Neural progenitor cell (in vitro differentiated cells): ENCODE results near the gene DUSP23. TPM values are rescaled to one million over a fixed set of nuclear protein-coding genes. Genes with fewer than 3 reads are reported as not detected.
A peak's percentile ranks its signal among the peaks of the same experiment; 100 is the strongest.

Experiments
- DNase-seq: peaks from one replicate; pipeline ENCODE4 v3.0.0-alpha.2; 2016; ENCODE audit warnings: low spot score
- H2AFZ ChIP-seq: fragments of 200-600 bp; sonication (generic); replicated peaks from 2 replicates; pipeline ENCODE4 v1.6.1; 2016; ENCODE audit warnings: antibody characterized with exemption
- H3F3A ChIP-seq: fragments of 200-600 bp; sonication (generic); 2 replicates; pipeline ENCODE4 v1.6.1; 2016; ENCODE audit warnings: antibody characterized with exemption, low read depth
- H3K27ac ChIP-seq: fragments of 200-600 bp; sonication (generic); 2 replicates; pipeline ENCODE4 v1.5.1; 2016; ENCODE audit warnings: mild to moderate bottlenecking
- H3K27me3 ChIP-seq: fragments of 200-600 bp; sonication (generic); 2 replicates; pipeline ENCODE4 v1.6.1; 2016; ENCODE audit warnings: mild to moderate bottlenecking, moderate library complexity
- H3K36me3 ChIP-seq: fragments of 200-600 bp; sonication (generic); 2 replicates; pipeline ENCODE4 v1.5.1; 2016
- H3K4me1 ChIP-seq: fragments of 200-600 bp; sonication (generic); 2 replicates; pipeline ENCODE4 v1.6.1; 2016; ENCODE audit warnings: mixed run types
- H3K4me2 ChIP-seq: fragments of 200-600 bp; sonication (generic); 2 replicates; pipeline ENCODE4 v1.6.1; 2016
- H3K4me3 ChIP-seq: fragments of 200-600 bp; sonication (generic); 2 replicates; pipeline ENCODE4 v1.5.1; 2016
- H3K79me2 ChIP-seq: fragments of 200-600 bp; sonication (generic); 2 replicates; pipeline ENCODE4 v1.6.1; 2016; ENCODE audit warnings: low read depth
- H3K9ac ChIP-seq: fragments of 200-600 bp; sonication (generic); 2 replicates; pipeline ENCODE4 v1.6.1; 2016
- H3K9me3 ChIP-seq: fragments of 200-600 bp; sonication (generic); 2 replicates; pipeline ENCODE4 v1.5.1; 2016; ENCODE audit warnings: low read depth
- H4K20me1 ChIP-seq: fragments of 200-600 bp; sonication (generic); 2 replicates; pipeline ENCODE4 v1.6.1; 2016; ENCODE audit warnings: low read depth
- H3K27ac Mint-ChIP-seq: 3 replicates; pipeline ENCODE4 v1.8.0; 2021; ENCODE audit warnings: mixed read lengths
- H3K27me3 Mint-ChIP-seq: 2 replicates; pipeline ENCODE4 v1.8.0; 2022; ENCODE audit warnings: low read depth, mild to moderate bottlenecking, inconsistent platforms, moderate library complexity, mixed read lengths; ENCODE audit not compliant: insufficient read depth
- H3K36me3 Mint-ChIP-seq: 3 replicates; pipeline ENCODE4 v1.8.0; 2021; ENCODE audit warnings: mixed read lengths
- H3K4me1 Mint-ChIP-seq: 3 replicates; pipeline ENCODE4 v1.8.0; 2021; ENCODE audit warnings: mixed read lengths
- H3K4me3 Mint-ChIP-seq: 3 replicates; pipeline ENCODE4 v1.8.0; 2021; ENCODE audit warnings: mild to moderate bottlenecking, moderate library complexity, mixed read lengths
- H3K9me3 Mint-ChIP-seq: 3 replicates; pipeline ENCODE4 v1.8.0; 2020; ENCODE audit warnings: mixed read lengths
- EZH2 ChIP-seq: fragments of 200-600 bp; sonication (generic); IDR thresholded peaks from 2 replicates; pipeline ENCODE4 v1.6.1; 2017; ENCODE audit warnings: antibody characterized with exemption, mild to moderate bottlenecking, moderate library complexity
- EZH2phosphoT487 ChIP-seq: fragments of 200-600 bp; sonication (generic); IDR thresholded peaks from 2 replicates; pipeline ENCODE4 v1.6.1; 2017; ENCODE audit warnings: antibody characterized with exemption
- total RNA-seq: library from RNA; depleted of rRNA; stranded (reverse); fragments of >200 nt; gene quantifications from 2 replicates; pipeline ENCODE4 v1.2.3, GENCODE V29; 2015; ENCODE audit warnings: low replicate concordance
- TF ChIP-seq, protein P1 (sequence below): fragments of 200-600 bp; sonication (generic); IDR thresholded peaks from 2 replicates; pipeline ENCODE4 v1.5.1; 2017; ENCODE audit warnings: antibody characterized with exemption, mild to moderate bottlenecking

DUSP23 gene
- total RNA-seq, 1 donor from 2014 or later = 3.1 TPM

DNA sequence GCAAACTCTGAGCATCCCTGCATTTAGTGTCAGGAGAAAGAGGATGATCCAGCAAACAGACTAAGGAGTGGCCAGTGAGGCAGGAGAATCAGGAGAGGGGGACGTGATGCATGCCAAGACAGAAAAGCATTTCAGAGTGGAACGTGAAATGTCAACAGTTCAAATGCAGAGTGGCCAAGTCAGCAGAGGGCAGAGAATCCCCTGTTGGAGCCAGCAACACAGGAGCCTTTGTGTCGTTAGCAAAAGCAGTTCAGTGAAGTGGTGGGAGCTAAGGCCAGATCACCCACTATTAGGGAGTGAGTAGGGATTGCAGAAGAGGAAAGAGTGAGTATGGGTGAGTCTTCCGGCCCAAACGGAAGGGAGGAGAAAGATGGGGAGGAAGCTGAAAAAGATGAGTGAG, 14.8 kb downstream of the DUSP23 start:
- Histone ChIP-seq H4K20me1 (no peaks in the 10 kb centered on the region), H2AFZ (no peak overlapping the region)

GRCh38 chr1:159798893-159799292, 18.1 kb downstream of the DUSP23 start:
- no peaks in the 10 kb centered on the region for H3K9me3 Mint-ChIP-seq
- H3K79me2 ChIP-seq = no peaks in the 10 kb centered on the region
- H3K4me1 ChIP-seq = no peaks in the 10 kb centered on the region
- peaks cover 17% of the 10 kb centered on the region for H3K27me3 ChIP-seq
- no peak overlapping the region for H3K4me3 Mint-ChIP-seq
- no peak for TF ChIP-seq EZH2
- TF ChIP-seq, protein P1, sequence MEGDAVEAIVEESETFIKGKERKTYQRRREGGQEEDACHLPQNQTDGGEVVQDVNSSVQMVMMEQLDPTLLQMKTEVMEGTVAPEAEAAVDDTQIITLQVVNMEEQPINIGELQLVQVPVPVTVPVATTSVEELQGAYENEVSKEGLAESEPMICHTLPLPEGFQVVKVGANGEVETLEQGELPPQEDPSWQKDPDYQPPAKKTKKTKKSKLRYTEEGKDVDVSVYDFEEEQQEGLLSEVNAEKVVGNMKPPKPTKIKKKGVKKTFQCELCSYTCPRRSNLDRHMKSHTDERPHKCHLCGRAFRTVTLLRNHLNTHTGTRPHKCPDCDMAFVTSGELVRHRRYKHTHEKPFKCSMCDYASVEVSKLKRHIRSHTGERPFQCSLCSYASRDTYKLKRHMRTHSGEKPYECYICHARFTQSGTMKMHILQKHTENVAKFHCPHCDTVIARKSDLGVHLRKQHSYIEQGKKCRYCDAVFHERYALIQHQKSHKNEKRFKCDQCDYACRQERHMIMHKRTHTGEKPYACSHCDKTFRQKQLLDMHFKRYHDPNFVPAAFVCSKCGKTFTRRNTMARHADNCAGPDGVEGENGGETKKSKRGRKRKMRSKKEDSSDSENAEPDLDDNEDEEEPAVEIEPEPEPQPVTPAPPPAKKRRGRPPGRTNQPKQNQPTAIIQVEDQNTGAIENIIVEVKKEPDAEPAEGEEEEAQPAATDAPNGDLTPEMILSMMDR = peak; percentile 79
- H3K36me3 ChIP-seq = no peaks in the 10 kb centered on the region
- no peaks in the 10 kb centered on the region for H3K4me1 Mint-ChIP-seq
- no peak overlapping the region for H3K27ac Mint-ChIP-seq
- DNase-seq = peak; percentile 84
- H3K36me3 Mint-ChIP-seq = no peaks in the 10 kb centered on the region
- no peak overlapping the region for H2AFZ ChIP-seq
- H3K9ac ChIP-seq = no peak overlapping the region
- H3K27me3 Mint-ChIP-seq = peaks cover 3% of the 10 kb centered on the region
- H3K4me2 ChIP-seq = no peak overlapping the region
- no peak overlapping the region for H3K27ac ChIP-seq
- no peaks in the 10 kb centered on the region for H3K9me3 ChIP-seq
- H4K20me1 ChIP-seq = no peaks in the 10 kb centered on the region
- H3K4me3 ChIP-seq = no peak overlapping the region
- no peaks in the 10 kb centered on the region for H3F3A ChIP-seq

More for the DNA sequence above, 14.8 kb downstream of the DUSP23 start:
- H3K4me3 ChIP-seq = no peak overlapping the region
- peaks cover 20% of the 10 kb centered on the region for H3K27me3 ChIP-seq
- no peaks in the 10 kb centered on the region for H3K9me3 Mint-ChIP-seq
- no peak for DNase-seq
- no peak overlapping the region for H3K27ac ChIP-seq
- H3K79me2 ChIP-seq = no peaks in the 10 kb centered on the region
- H3K4me3 Mint-ChIP-seq = no peak overlapping the region
- H3K27ac Mint-ChIP-seq = no peak overlapping the region
- H3K36me3 ChIP-seq = no peaks in the 10 kb centered on the region
- H3K4me1 ChIP-seq = no peaks in the 10 kb centered on the region
- no peak overlapping the region for H3K4me2 ChIP-seq
- peaks cover 7% of the 10 kb centered on the region for H3K27me3 Mint-ChIP-seq
- H3K36me3 Mint-ChIP-seq = no peaks in the 10 kb centered on the region
- H3F3A ChIP-seq = no peaks in the 10 kb centered on the region
- H3K9ac ChIP-seq = no peak overlapping the region
- H3K4me1 Mint-ChIP-seq = no peaks in the 10 kb centered on the region
- H3K9me3 ChIP-seq = no peaks in the 10 kb centered on the region
- TF ChIP-seq EZH2 = no peak
- TF ChIP-seq, protein P1 = no peak
- no peak for TF ChIP-seq EZH2phosphoT487

- peaks cover 3% of the 10 kb centered on the region for H3K27me3 Mint-ChIP-seq
- no peaks in the 10 kb centered on the region for H4K20me1 ChIP-seq
These were observed 18.8 kb downstream of the DUSP23 start for GRCh38 chr1:159799446-159799985.

GRCh38 chr1:159800177-159800930, 19.6 kb downstream of the DUSP23 start:
- no peak overlapping the region for H3K27ac Mint-ChIP-seq
- H3K27me3 Mint-ChIP-seq = peaks cover 3% of the 10 kb centered on the region
- H3K4me3 Mint-ChIP-seq = no peak overlapping the region

More at GRCh38 chr1:159799446-159799985, 18.8 kb downstream of the DUSP23 start:
- no peaks in the 10 kb centered on the region for H3K36me3 ChIP-seq
- no peaks in the 10 kb centered on the region for H3K4me1 ChIP-seq
- no peaks in the 10 kb centered on the region for H3K79me2 ChIP-seq
- H3F3A ChIP-seq = no peaks in the 10 kb centered on the region
- no peak overlapping the region for H3K4me2 ChIP-seq
- H3K9me3 ChIP-seq = no peaks in the 10 kb centered on the region
- H3K4me3 ChIP-seq = no peak overlapping the region
- peaks cover 17% of the 10 kb centered on the region for H3K27me3 ChIP-seq
- Mint-ChIP-seq H3K36me3 (no peaks in the 10 kb centered on the region), H3K9me3 (no peaks in the 10 kb centered on the region), H3K4me1 (no peaks in the 10 kb centered on the region), H3K27ac (no peak overlapping the region), H3K4me3 (no peak overlapping the region)
- no peak overlapping the region for H3K9ac ChIP-seq
- DNase-seq = no peak
- no peak overlapping the region for H3K27ac ChIP-seq
- TF ChIP-seq EZH2phosphoT487 (no peak), EZH2 (no peak)
- no peak overlapping the region for H2AFZ ChIP-seq

More at GRCh38 chr1:159800177-159800930, 19.6 kb downstream of the DUSP23 start:
- no peak overlapping the region for H3K4me2 ChIP-seq
- no peaks in the 10 kb centered on the region for H4K20me1 ChIP-seq
- no peak for TF ChIP-seq EZH2phosphoT487
- TF ChIP-seq, protein P1 = no peak
- no peak for TF ChIP-seq EZH2
- no peak overlapping the region for H3K27ac ChIP-seq
- no peak overlapping the region for H2AFZ ChIP-seq
- no peaks in the 10 kb centered on the region for H3K9me3 ChIP-seq
- H3K4me1 ChIP-seq = no peaks in the 10 kb centered on the region
- no peaks in the 10 kb centered on the region for H3F3A ChIP-seq
- H3K36me3 Mint-ChIP-seq = no peaks in the 10 kb centered on the region
- H3K79me2 ChIP-seq = no peaks in the 10 kb centered on the region
- DNase-seq = no peak
- H3K9ac ChIP-seq = no peak overlapping the region
- no peaks in the 10 kb centered on the region for H3K9me3 Mint-ChIP-seq
- no peak overlapping the region for H3K4me3 ChIP-seq
- no peaks in the 10 kb centered on the region for H3K36me3 ChIP-seq
- H3K4me1 Mint-ChIP-seq = no peaks in the 10 kb centered on the region
- H3K27me3 ChIP-seq = peaks cover 17% of the 10 kb centered on the region
